Posterior vena cava (tissue), 2 donors: ENCODE measurements around the gene LBHD1. TPM values are rescaled to one million over a fixed set of nuclear protein-coding genes. Genes with fewer than 3 reads are reported as not detected.
A peak's percentile ranks its signal among the peaks of the same experiment; 100 is the strongest.
"Not testable (repeated sequence)": the region's sequence is repeated elsewhere in the genome, so short reads cannot be mapped to it uniquely, and the experiment has no call there.

ENCODE experiments used
- DNase-seq: peaks from one replicate; pipeline ENCODE4 v3.0.0-alpha.2; 2020; ENCODE audit warnings: low spot score
- intact Hi-C, 2 donors: fragments of 100-400 bp; cut with DNase I; formaldehyde crosslinking; loops; one replicate each; pipeline versions ENCODE4 v1.14.1 to v1.14.2; 2022 to 2023
- total RNA-seq, 2 donors: library from RNA; stranded (reverse); fragmentation: NEBNext Ultra II Directional; extraction: Animal tissue kit (Norgen Biotek cat#: 25700); gene quantifications; one replicate each; pipeline ENCODE4 v1.2.1, GENCODE V29; 2021
- donor health status: DM: yes; HTN: yes; CAD: no.
- donor health status: DM: yes; HTN: yes; CAD: no.

LBHD1 gene
- total RNA-seq, 2 donors from 2014 or later = 3.7 to 5.1 TPM

DNA sequence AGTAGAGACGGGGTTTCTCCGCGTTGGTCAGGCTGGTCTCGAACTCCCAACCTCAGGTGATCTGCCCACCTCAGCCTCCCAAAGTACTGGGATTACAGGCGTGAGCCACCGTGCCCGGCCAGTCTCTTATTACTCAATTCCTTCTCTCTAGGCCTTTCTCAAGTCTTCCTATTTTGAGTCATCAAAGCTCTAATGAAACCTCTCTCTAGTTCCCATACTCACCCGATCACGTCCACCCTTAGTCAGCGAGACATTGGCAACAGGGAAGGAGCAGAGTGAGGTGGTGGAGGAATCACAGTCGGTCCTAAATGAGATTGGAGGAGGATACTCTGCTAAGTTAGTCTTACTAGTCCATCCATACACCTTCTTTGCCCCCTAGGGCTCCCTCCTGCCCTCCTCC is 30.2 kb upstream of the LBHD1 start:
- intact Hi-C loops = no loop called here
- no peak for DNase-seq

GRCh38 chr11:62694455-62695167 is 22.5 kb upstream of the LBHD1 start:
- intact Hi-C loops = loop anchor here (5.0 to 10.0 kb wide), 2 partner anchors 297 to 300 kb away; no protein-coding TSS in a partner anchor
- peak; percentile 93 for DNase-seq

- not testable (repeated sequence) for DNase-seq
- intact Hi-C loops = loop anchor here (5.0 to 10.0 kb wide), 2 partner anchors 296 to 299 kb away; no protein-coding TSS in a partner anchor
Measured at GRCh38 chr11:62693624-62694023, 21.6 kb upstream of the LBHD1 start.

DNA sequence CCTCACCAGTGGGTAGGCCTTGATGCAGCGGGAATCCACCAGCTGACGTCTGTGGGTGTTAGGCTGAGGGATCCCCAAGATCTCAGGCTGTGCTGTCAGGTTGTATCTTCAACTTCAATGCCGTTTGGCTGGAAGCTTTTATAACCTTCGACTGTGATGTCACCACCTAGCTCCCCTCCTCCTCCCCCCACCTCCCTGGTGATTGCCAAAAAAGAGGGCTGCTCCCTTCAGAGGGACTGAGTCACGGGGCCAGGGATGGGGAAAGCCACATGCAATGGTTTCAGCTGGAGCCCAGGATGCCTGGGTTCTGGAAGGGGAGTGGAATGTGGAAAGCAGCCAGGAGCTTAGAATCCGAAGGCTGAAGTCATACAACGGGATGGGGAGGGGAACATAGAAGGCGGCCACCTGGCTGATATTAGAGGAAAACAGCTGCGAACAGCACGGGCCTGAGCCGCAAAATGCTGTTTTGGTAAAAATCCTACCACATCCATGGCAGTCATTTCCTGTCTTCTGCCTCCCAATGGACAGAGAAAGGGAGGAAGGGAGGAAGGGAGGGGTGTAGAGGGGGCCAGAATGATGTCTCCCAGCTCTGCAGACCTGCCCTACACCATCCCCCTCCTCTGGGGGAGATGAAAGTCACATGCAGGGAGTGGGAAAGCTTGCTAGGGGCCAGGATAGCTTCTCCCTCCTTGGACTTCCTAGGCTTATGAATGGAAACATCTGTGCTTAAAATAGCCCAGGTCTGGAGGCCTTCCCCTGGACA is 17.5 kb upstream of the LBHD1 start, which contains the start of gene LRRN4CL:
Gene LRRN4CL (minus strand): TSS at position 110 of the 763 bp plus-strand sequence. CDS start 1,022 bp downstream, outside the sequence.
- DNase-seq = peak; percentile 90
- intact Hi-C loops = loop anchor here (5.0 to 10.0 kb wide), 2 partner anchors 292 to 295 kb away; no protein-coding TSS in a partner anchor

DNA sequence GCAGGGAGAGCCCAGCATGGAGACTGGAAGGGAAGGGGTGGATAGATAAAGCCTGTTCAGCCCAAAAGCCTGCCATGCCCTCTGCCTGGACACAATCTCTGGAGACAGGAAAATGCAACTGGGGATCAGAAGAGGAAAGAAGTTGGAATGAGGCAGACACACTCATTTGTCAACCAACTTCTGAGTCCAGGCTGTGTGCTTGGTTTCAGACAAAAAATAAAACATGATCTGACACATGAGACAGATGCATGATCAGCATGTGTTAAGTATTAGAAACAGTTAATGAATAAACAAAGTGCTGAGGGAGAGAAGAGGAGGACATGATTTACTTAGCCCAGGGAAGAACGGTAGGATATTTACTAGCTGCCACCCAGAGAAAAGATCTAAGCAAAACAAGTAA is 16.4 kb upstream of the LBHD1 start:
- intact Hi-C loops = no loop called here
- no peak for DNase-seq

GRCh38 chr11:62687508-62688396 is 15.7 kb upstream of the LBHD1 start:
- no peak for DNase-seq
- intact Hi-C loops = no loop called here

GRCh38 chr11:62682518-62682917 is 10.5 kb upstream of the LBHD1 start:
- DNase-seq = no peak
- intact Hi-C loops = no loop called here

DNA sequence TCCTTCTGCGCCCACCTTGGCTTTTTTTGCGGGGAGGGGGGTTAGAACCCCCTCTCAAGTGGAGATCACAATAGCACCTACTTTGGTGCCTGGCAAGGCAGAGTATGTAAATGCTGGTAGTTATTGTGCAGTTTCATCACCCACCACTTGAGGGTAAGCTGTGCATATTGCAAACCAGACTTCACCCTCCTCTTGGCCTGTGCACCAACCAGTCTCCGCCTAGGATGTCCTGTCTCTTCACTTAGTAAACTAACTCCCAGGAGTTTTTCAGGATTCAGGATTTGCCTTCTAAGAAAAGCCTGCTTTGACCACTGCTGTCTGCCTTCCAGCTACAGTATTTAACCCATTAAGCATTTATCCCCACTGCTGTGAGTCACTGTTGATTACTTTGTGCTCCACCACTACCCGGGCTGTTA is 8.8 kb upstream of the LBHD1 start:
- DNase-seq = no peak

GRCh38 chr11:62678770-62679696 is 7.0 kb upstream of the LBHD1 start, which contains the start of gene UBXN1:
Gene UBXN1, minus strand, starts transcription at chr11:62679073. Its CDS starts 150 bp downstream, at chr11:62678923.
- peak; percentile 98 for DNase-seq
- intact Hi-C loops = no loop called here

More for the DNA sequence above, 8.8 kb upstream of the LBHD1 start:
- intact Hi-C loops = no loop called here

DNA sequence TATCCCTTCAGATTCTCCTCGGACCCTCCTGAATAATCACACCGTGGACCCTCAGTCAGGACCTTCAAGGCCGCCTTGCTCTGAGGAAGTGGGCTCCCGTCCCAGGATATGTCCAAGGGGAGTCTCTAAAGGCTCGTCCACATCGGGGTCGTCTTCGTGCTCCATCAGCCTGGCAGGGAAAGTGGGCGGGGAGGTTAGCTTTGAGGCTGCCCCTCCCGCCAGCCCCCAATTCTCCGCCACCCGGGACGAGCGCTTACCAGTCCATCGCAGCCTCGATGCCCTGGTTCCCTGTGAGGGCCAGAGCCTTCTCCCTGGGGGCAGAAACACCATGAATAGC is 6.3 kb upstream of the LBHD1 start:
- no peak for DNase-seq
- intact Hi-C loops = no loop called here

- intact Hi-C loops = no loop called here
- no peak for DNase-seq
Measured at GRCh38 chr11:62677714-62678113, 5.6 kb upstream of the LBHD1 start.

- no peak for DNase-seq
- intact Hi-C loops = no loop called here
Measured at GRCh38 chr11:62677156-62677555, 5.1 kb upstream of the LBHD1 start.

GRCh38 chr11:62676698-62677097 is 4.6 kb upstream of the LBHD1 start:
- intact Hi-C loops = no loop called here
- no peak for DNase-seq

DNA sequence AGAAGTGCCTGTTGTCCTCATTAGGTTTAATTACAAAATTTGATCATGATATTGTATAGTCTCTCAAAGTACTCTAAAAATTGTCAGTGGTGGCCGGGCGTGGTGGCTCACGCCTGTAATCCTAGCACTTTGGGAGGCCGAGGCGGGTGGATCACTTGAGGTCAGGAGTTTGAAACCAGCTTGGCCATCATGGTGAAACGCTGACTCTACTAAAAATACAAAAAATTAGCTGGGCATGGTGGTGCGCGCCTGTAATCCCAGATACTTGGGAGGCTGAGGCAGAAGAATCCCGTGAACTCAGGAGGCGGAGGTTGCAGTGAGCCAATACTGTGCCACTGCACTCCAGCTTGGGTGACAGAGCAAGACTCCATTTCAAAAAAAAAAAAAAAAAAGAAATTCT is 3.3 kb upstream of the LBHD1 start:
- DNase-seq, intact Hi-C loops: not testable (repeated sequence)

- DNase-seq = no peak
- intact Hi-C loops = no loop called here
Measured at GRCh38 chr11:62673196-62673525, 1.1 kb upstream of the LBHD1 start.

DNA sequence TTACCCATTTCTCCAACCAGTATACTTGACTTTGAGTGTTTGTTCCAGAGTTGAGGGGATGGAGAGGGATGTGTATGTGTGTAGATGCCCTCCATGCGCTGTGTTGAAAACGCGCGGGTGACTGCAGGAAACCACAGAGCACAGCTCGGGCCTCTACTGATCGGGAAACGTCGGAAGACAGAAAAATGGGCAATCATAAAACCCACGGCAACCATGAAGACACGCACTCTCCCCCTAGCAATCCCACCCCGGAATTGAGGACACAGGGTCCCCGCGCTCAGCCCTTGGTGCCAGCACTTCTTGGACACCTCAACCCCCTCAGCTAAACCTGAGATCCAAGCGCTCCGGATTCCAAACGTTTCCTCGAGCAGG is 845 bp downstream of the LBHD1 start:
- intact Hi-C loops = no loop called here

DNA sequence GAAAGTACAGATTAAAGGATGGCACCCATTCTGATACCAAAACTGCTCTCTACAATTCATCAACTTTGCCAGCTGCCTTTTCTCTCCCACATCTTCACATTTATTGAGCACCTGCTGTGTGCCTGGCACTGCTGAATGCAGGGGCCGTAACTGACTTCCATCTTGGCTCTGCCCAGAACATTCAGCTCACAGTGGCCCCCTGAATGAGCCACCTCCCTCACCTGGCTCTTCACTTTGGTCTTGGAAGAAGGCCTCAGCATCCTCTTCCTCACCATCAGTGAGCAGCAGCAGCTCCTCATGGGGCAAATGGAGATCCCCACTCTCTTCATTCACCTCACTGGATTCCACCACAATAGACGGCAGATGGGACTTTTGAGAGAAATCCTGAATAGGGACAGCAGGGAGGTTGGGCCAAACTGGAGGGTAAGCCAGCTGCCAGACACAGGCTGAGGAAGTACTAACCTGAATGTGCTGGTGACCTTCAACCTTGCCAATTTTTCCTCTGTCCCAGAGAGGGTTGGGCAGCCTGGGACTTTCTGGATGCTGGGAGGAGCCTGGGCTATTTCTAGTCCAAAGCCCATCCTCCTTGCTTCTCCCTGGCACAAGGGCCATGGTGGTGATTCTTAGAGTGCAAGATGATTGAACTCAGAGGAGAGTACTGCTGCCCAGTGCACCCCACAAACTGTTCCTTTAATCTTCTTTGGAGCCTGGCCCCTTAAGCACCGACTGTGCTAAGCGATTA is 2.5 kb downstream of the LBHD1 start:
- DNase-seq = no peak
- intact Hi-C loops = no loop called here

More for the DNA sequence above, 845 bp downstream of the LBHD1 start:
- DNase-seq = no peak

DNA sequence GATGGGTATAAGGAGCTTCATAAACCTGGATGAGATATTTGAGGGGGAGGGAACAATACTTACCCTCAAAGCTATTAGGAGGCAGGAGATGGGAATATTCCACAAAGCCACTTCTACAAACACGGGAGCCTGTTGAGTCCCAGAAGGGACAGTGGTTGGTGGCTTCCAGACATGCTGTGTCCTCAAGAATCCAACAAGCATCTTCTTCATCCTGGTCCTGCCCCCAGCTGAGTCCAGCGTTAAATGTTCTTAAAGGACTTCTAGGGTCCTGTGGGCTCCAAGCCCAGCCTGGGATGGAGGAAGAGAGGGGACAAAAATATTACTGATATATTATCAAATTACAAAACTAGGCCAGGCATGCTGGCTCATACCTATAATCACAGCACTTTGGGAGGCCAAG is 4.6 kb downstream of the LBHD1 start:
- no peak for DNase-seq
- intact Hi-C loops = no loop called here
